RWPE2 (cell line): Measurements from ENCODE around the gene CDKL4.

ENCODE experiments used
- ATAC-seq: fragments of 200-7000 bp; cut with Tn5 transposase; 3 replicates; pipeline ENCODE4 v1.9.1; 2021; ENCODE audit warnings: low read depth
- DNase-seq: peaks from one replicate; pipeline ENCODE4 v3.0.0-alpha.2; 2020; ENCODE audit warnings: low spot score
- H3K27ac ChIP-seq: fragments of 450-650 bp; 2 replicates; pipeline ENCODE4 v1.5.1; 2017; ENCODE audit warnings: mild to moderate bottlenecking; ENCODE audit not compliant: poor library complexity, severe bottlenecking
- H3K27me3 ChIP-seq: fragments of 250-450 bp; sonication (Bioruptor Pico); 2 replicates; pipeline ENCODE4 v1.5.1; 2021; ENCODE audit warnings: mild to moderate bottlenecking, moderate library complexity; ENCODE audit not compliant: insufficient read depth, poor library complexity, severe bottlenecking
- H3K36me3 ChIP-seq: fragments of 250-450 bp; sonication (Bioruptor Pico); 2 replicates; pipeline ENCODE4 v1.5.1; 2020; ENCODE audit warnings: low read depth, mild to moderate bottlenecking, moderate library complexity
- H3K4me1 ChIP-seq: fragments of 250-450 bp; sonication (Bioruptor Pico); 2 replicates; pipeline ENCODE4 v1.5.1; 2021; ENCODE audit warnings: mild to moderate bottlenecking, moderate library complexity; ENCODE audit not compliant: insufficient read depth, poor library complexity, severe bottlenecking
- H3K4me3 ChIP-seq: fragments of 250-450 bp; sonication (Bioruptor Pico); 2 replicates; pipeline ENCODE4 v1.5.1; 2021; ENCODE audit warnings: mild to moderate bottlenecking, moderate library complexity; ENCODE audit not compliant: severe bottlenecking
- H3K9me3 ChIP-seq: fragments of 250-450 bp; sonication (Bioruptor Pico); 2 replicates; pipeline ENCODE4 v1.5.1; 2021; ENCODE audit warnings: mild to moderate bottlenecking, moderate library complexity; ENCODE audit not compliant: severe bottlenecking
- CTCF ChIP-seq: fragments of 450-650 bp; IDR thresholded peaks from one replicate; pipeline ENCODE4 v1.5.1; 2017; ENCODE audit warnings: mild to moderate bottlenecking, moderate library complexity; ENCODE audit not compliant: poor library complexity, severe bottlenecking

The CDKL4 gene

GRCh38 chr2:39227628-39228412 lies 15.9 kb downstream of the CDKL4 start:
- Histone ChIP-seq H3K4me1 (no peaks in the 10 kb centered on the region), H3K4me3 (no peak overlapping the region), H3K9me3 (no peaks in the 10 kb centered on the region), H3K27ac (no peak overlapping the region), H3K27me3 (no peaks in the 10 kb centered on the region), H3K36me3 (no peaks in the 10 kb centered on the region)
- peak; percentile 74 for ATAC-seq
- TF ChIP-seq CTCF, result peak; percentile 94
- DNase-seq, result peak; percentile 51

GRCh38 chr2:39225567-39225966 lies 18.2 kb downstream of the CDKL4 start:
- Histone ChIP-seq H3K27me3 (no peaks in the 10 kb centered on the region), H3K9me3 (no peaks in the 10 kb centered on the region), H3K4me1 (no peaks in the 10 kb centered on the region), H3K4me3 (no peak overlapping the region), H3K36me3 (no peaks in the 10 kb centered on the region), H3K27ac (no peak overlapping the region)
- no peak for DNase-seq
- no peak for ATAC-seq
- TF ChIP-seq CTCF, result no peak

- Histone ChIP-seq H3K27me3 (no peaks in the 10 kb centered on the region), H3K36me3 (no peaks in the 10 kb centered on the region), H3K4me1 (no peaks in the 10 kb centered on the region), H3K9me3 (no peaks in the 10 kb centered on the region), H3K4me3 (no peak overlapping the region), H3K27ac (no peak overlapping the region)
- no peak for ATAC-seq
- no peak for TF ChIP-seq CTCF
- no peak for DNase-seq
These were observed 19.9 kb downstream of the CDKL4 start for GRCh38 chr2:39223909-39224308.

GRCh38 chr2:39221459-39221858 lies 22.3 kb downstream of the CDKL4 start:
- TF ChIP-seq CTCF, result no peak
- H3K4me3 ChIP-seq, result no peak overlapping the region
- no peaks in the 10 kb centered on the region for H3K9me3 ChIP-seq

GRCh38 chr2:39220136-39220535 lies 23.6 kb downstream of the CDKL4 start:
- Histone ChIP-seq H3K27ac (no peak overlapping the region), H3K4me1 (no peaks in the 10 kb centered on the region), H3K27me3 (no peaks in the 10 kb centered on the region), H3K4me3 (no peak overlapping the region), H3K36me3 (no peaks in the 10 kb centered on the region), H3K9me3 (no peaks in the 10 kb centered on the region)
- no peak for TF ChIP-seq CTCF
- ATAC-seq, result no peak
- DNase-seq, result no peak

More at GRCh38 chr2:39221459-39221858, 22.3 kb downstream of the CDKL4 start:
- no peaks in the 10 kb centered on the region for H3K4me1 ChIP-seq
- no peaks in the 10 kb centered on the region for H3K36me3 ChIP-seq
- H3K27ac ChIP-seq, result no peak overlapping the region
- ATAC-seq (no peak), DNase-seq (no peak)
- no peaks in the 10 kb centered on the region for H3K27me3 ChIP-seq
